GM19395 (cell line): ENCODE results near the gene HEPACAM.
A peak's percentile ranks its signal among the peaks of the same experiment; 100 is the strongest.

Experiments
- ATAC-seq: cut with Tn5 transposase; IDR thresholded peaks from one replicate; pipeline ENCODE4 v1.9.1; 2021; ENCODE audit warnings: mild to moderate bottlenecking, moderate library complexity; ENCODE audit not compliant: unreplicated experiment

Gene HEPACAM

DNA sequence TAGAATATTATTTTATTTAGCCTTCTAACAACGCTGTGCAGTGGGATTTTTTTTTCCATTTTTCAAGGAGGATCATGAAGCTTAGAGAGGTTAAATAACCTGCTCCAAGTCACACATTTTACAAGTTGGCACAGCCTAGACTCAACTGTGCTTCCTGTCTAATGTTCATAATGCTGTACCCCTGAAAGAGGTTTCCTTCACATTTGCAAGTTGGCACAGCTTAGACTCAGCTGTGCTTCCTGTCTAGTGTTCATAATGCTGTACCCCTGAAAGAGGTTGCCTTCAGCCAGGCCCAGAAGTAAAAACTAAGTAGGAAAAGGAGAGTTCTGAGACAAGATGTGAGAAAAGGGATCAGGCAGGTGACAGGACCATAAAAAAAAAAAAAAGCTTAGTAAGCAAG lies 7.9 kb upstream of the HEPACAM start:
- no peak for ATAC-seq

DNA sequence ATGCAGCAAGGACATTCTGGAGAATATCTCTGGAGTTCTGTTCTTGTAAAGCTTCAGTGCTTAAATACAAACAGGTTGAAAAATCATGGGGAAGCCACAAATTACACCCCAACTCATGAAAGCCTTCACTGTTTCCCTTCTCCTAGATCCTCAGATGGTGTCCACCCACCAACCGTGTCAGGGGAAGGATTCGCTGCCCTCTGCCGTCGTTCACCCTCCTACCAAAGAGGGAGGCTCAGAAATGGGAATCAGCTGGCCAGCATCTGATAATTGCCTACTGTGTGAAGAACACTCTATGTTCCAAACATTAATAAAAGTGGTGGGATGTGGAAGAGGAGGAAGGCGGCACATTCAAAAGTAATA lies 7.4 kb upstream of the HEPACAM start:
- no peak for ATAC-seq

DNA sequence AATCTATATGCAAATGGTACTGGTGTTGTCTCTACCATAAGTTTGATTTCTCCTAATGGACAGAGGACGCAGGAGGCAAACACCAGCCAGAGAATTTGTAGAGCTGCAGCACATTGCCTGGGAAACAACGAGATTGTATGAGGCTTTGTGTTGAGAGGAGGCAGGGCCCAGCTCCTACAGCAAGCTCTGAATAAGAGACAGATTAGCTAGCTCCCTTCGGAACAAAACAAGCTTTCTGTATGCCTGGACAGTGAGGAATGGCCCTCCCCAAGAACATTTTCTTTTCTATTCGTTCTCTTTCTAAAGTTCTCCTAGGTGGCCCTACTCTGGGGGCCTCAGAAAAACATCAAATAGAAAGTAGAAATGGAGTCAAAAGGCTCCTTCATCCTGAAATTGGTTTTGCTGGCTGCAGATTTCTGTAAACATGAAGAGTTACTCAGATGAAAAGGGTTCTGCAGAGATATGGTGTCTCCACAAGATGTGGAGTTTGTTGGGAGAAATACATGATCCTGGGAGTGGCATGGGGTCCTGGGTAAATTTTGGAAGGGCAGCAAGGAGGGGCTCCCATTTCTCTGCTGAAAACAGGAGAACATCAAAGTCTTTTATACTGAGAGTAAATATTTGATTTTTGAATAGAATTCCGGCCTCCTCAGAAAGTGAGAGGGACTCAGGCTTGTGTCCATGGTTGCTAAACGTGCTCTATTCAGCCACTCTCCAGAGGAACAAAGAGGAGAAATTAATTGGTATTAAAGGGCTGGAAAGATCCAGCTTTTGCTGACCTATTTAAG lies 6.8 kb upstream of the HEPACAM start:
- no peak for ATAC-seq

DNA sequence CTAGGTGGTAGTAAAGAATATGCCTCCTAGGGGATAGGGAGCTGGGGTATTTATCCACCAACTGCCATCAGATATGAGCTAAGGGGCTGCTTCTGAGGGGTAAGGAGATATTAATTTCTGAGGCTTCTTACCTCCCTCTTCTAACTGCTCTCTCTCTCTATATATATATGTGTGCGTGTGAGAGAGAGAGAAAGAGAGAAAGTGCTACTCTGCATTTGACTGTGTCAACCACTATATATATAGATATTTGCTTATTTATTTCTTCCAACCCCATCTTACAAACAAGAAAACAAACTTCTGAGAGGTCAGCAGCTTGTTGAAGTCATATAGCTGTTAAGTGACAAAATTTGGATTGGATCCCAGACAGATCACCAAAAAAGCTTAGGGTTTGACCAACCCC lies 5.9 kb upstream of the HEPACAM start:
- ATAC-seq: no peak

DNA sequence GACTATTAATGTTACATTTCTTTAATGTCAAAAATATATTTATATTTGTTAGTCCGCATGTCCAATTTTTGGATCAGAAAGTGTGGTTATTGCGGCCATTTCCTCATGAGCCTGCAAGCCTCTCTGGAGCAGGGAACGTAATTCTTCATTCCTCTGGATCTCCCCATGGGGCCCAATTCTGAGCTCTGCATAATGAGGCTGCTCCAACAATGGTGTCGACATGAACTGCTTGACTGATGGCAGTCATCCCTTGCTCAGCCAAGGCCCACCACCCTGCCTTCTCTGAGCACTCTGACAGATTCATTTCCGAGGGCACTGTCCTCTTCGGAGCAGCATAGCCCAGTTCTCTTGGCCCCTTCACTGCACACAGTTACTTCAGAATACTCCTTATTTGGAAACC lies 3.1 kb upstream of the HEPACAM start:
- ATAC-seq: no peak

DNA sequence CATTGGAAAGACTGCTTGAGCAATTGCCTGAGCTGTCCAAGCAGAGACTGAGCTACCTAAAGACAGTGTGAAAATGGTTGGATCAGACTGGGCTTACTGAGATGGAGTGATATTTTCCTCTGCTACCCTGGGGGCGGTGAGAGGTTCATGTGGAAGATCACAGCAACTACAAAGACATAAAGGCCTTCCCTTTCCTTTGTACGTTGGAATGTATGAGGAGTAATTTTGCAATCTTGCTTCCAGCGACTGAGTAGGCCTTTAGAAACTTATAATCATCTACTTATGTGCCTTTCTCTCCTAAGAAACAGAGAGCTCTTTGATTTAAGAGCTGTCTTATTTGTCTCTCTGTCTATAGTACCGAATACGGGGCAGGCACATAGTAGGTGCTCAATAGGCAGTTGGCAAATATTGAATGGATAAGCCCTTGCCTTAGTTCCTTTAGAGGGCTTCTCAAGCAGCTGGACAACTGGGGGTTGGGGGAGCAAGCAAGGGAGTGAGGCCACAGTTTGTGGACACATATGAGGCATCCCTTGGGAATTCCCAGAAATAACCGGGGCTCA lies 2.4 kb upstream of the HEPACAM start:
- no peak for ATAC-seq

DNA sequence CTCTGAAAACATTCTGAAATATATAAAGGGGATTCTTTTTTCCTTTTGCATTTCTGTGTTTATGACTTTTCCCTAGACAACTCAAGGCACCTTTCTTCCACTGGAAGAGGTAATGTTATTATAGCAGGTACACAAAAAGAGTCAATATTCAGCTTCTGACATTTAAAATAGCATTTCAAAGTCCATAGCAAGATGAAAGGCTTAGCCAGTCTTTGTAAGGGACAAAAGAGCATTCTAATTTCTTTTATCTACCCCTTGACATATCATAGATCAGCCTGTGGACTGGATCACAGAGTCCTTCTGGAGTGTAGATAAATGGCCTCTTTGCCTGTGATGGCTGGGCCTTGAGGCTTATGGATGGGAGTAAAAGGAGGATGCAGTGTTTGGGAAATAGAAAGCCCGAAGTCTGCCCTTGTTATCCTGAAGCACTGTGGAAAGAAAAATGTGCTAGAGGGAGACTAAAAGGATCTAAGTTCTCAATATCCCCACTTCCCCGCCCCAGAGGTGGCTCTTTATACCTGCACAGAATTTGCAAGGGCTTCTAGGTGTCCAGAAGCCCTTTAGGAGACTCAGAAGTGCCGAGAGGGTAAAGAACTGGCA lies 1.6 kb upstream of the HEPACAM start:
- no peak for ATAC-seq

DNA sequence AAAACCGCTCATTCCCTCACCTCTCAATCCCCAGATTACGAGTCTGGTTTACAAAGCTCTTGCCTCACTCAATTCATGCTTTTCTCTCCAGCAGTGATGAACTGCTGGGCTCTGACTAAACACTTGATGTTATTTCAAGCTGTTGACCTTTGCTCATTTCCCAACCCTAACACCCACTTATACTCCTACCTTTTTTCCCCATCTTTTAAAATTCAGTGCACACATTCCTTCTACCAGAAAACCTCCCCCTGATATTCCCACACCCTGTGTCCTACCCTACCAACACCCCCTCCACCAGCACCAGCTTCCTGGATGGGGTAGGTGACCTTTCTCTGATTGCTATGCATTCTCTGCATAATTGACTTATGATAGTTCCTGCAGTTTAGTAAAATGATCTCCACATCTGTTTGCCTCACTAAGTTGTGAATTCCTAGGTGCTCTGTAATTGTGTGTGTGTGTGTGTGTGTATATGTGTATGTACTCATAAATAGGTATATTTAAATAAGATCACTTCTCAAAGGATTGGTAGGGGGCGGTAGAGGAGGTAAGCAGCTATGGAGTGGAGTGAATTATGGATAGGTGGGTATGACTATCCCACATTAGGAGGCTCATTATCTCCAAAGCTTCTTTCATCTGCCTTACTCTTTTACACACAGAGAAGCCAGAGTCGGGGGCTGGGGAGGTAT lies 842 bp downstream of the HEPACAM start:
- no peak for ATAC-seq

DNA sequence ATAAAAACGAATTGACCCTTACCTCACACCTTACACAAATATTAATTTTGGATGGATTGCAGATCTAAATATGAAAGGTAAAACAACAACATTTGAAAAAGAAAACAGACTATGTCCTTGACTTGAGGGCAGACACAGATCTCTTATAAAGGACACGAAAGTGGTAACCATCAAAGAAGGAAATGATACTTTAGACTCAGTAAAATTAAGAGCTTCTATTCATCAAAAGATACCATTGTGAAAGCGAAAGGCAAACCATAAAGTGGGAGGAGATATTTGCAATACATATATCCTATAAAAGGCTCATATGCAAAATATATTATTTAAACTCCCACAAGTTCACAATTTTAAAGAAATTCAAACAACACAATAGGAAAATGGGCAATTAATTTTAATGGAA lies 5.0 kb downstream of the HEPACAM start:
- ATAC-seq: peak; percentile 96

DNA sequence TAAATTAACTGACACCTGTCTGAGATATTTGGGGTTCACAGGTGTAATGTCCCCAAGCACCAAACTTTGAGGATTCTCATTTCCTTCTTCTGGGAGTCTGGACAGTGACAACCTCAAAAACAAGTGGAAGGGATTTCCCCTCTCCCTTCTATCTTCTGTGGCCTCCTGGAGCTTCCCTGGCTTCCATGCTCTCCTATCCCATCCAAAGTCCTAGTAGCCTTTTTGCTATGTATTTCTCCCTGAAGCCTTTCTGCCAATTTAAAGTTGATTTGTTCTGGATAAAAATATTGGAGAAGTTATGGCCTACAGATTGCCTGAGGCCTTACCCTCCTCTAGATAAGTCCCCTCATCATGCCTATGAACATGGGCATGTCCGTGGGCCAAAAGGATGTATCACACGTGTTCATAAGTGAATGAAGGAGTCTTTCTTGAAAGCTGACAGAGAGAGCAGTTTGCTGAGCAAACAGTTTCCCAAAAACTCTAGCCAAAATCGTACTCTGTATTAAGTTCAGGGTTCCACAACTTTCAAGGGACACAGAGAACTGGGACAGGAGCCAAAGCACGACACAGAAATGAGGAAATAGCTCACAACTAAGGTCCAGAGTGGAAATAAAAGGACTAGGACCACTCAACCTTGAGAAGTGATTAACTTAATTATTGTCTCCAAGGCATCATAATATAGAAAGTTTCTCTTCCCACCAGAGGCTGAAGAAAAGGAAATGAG lies 6.7 kb downstream of the HEPACAM start:
- ATAC-seq: no peak

DNA sequence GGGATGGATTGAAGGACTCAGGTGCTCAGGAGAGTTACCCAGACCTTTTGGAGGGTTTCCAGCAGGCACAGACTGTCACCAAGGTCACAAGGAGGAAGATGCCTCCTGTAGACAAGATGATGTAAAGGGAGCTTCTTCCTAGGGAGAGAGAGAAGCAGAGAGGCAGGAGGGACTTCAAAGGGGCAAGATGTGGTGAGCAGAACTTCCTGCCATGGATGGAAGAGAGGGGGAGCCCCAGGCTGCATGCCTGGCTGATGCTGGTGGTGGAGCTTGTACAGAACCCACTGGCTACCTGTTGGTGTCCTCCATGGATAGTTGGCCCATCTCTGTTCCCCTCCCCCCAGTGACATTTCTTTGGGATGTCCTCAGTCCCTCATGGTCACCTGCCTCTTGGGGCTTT lies 12.6 kb downstream of the HEPACAM start:
- no peak for ATAC-seq

DNA sequence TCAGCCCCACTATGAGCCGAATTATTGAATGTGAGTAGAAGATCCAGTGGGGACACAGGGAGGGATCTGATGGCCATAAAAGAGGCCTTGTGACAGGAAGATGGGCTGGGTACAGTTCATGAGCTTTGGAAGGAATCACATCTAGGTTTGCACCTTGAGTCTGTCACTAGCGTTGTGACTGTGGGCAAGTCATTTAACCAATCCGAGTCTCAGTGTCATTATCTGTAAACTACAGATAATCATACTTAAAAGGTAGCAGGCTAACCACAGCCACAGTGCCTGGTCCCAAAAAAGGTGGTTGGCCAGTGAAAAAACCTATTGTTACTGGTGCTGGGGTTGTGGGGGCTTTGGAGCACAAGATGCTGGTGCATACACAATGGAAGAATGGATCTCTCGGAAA lies 13.0 kb downstream of the HEPACAM start:
- ATAC-seq: no peak

DNA sequence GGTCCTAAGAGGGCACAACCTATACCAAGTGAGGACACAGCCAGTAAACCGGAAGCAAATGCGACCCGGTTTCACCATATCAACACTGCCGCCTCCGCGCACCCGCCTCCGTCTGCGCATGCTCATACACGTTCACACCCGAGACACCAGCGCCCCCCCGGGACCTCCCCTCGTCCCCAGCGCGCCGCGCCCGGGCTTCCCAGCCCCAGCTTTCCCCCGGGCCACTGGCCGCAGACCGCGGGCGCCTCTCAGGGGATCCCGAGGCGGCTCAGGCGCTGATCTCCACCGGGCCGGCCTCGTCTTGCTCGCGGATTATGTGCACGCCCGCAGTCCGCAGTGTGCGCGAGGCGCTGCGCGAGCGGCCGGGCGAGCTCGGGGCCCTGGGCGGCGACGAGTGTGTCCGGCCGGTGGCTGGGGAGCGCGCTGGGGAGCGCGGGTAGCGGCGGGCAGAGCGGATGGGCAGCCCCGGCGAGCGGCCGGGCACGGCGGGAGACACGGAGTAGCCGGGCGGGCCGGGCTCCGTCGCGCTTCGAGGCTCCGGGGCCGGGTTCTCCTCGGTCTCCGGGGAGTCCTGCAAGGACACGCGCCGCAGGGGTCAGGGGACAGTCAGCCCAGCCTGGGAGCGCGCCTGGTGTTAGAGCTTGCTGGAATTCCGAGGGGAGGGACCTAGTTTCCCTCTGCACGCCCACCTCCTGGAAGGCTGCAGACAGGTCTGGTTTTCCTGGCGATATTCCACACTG lies 14.8 kb downstream of the HEPACAM start:
- ATAC-seq: peak; percentile 90

DNA sequence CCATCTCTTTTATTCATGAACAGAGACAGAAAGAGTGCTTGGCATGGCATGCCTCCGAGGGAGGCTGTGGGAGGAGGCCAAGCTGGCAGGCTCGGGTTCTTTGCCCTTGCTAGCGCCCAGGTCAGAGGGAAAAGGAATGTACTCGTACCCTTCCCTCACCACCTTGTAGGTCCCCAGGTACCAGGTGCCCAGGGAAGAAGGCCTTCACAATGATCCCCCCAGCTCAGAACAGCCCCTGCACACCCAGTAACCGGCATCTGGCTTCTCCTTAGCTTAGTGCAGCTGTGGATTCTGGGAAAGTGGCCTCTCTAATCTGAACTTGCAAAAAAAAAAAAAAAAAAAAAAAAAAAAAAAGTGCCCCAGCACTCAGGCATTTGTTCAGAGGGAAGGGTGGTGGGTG lies 15.5 kb downstream of the HEPACAM start:
- ATAC-seq: no peak

DNA sequence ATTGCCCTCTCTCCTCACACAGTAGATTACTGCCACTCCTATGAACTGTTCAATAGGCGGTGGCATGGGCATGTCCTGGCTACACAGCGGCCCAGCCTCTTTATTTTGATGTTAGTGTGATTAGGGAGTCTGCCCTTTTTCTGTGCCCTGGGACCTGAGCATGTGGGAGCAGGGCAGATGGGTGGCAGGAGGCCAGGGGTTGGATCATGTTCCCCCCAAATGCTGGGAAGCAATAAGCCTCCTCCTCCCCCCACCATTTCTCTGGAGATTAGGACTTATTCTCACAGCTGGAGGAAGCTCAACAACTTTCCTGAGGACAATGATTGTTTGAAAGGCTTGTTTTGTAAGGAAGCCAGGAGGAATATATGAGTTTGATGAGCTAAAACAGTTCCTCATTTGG lies 15.9 kb downstream of the HEPACAM start:
- ATAC-seq: no peak

DNA sequence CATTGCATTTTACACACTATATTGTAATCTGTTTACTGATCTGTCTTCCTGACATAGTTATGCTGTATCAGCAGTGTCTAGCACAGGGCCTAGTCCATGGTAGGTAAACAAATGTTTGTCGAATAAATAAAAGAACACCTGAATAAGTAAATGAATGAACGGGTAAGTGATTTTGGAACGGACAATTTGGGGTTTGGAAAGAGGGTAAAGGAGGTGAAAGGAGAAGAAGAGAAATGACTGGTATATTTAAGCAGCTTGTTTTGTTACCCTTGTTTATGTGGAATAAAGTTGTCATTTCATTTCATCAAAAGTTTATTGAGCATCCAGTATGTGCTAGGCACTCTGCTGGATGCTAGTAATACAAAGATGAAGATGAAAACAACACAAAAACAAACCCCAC lies 16.9 kb downstream of the HEPACAM start, which contains the start of gene HEPN1:
HEPN1 (plus strand) TSS at position 301 of the 400 bp plus-strand sequence.
- ATAC-seq: no peak

DNA sequence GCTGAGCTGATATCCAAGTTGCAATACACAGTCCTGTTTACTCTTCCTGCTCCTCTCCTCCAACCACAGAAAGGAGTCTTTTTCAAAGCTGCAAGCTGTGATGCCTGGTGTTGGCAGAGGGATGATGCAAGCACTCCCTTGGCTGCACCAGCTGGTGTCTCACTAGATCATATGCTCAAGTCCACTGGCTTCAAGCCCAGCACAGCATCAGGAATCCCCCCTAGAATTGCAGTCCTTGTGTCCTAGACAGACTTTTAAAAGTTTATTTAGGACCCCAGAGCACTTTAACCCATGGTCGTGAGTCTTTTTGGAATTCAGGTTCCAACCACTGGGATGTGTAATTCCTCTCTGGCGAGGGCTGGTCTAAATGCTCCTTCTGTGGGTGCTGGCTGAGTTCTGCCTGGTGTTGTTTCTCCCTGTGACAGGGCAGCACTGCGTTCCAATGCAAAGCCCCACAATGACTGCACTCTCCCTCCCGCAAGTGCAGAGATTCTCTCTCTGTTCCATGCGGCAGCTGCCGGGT lies 18.7 kb downstream of the HEPACAM start:
- no peak for ATAC-seq

DNA sequence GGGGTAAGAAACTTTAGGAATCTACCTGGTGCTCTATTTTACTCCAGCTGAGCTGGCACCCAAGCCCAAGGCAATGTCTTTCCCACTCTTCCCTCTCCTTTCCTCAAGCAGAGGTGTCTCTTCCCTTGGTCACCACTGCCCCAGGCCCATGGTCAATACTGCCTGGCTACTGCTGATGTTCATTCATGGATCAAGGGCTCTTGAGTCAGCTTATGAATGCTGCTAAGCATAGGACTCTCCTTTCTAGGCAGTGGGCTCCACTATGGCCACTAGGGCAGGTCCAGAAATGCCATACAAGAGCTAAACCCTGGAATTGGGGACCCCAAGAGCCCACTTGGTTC lies 19.5 kb downstream of the HEPACAM start:
- ATAC-seq: no peak

DNA sequence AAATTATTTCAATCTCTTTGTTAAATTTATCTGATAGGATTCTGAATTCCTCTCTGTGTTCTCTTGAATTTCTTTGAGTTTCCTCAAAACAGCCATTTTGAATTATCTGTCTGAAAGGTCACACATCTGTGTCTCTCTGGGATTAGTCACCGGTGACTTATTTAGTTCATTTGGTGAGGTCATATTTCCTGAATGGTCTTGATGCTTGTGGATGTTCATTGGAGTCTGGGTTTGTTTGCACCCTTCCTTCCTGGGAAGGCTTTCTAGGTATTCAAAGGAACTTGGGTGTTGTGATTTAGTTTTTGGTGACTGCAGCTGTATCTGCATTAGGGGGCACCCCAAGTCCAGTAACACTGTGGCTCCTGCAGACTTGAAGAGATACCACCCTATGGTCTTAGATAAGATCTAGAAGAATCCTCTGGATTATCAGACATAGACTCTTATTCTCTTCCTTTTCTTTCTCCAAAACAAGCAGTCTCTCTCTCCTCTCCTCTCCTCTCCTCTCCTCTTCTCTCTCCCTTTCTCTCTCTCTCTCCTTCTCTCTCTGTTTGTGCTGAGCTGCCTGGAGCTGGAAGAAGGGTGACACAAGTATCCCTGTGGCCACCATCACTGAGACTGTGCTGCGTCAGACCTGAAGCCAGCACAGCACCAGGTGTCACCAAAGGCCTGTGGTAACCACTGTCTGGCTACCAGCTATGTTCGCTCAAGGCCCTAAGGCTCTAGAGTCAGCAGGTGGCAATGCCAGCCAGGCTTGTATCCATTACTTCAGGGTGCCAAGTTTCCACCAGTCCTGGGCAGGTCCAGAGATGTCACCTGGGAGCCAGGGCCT lies 20.1 kb downstream of the HEPACAM start:
- no peak for ATAC-seq

DNA sequence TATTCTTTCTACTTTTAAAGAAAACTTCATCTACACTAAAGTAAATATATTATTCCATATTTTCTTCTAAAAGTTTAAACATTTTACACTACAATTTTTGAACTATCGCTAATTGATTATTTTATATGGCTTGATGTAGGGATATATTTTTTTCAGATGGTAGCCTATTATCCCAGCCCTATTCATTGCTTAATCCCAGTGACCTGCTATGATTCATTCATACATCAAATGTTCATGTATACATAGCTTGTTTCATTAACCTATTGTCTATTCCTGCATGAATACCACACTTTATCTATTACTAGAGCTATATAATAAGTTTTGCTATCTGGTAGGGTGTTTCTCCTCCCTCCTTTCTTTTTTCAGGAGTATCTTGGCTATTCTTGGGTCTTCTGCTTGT lies 33.2 kb downstream of the HEPACAM start:
- ATAC-seq: no peak
